Prostate gland (tissue), 2 donors: ENCODE measurements around the gene STRN3.

Experiments used
- CTCF ChIP-seq, 4 experiments: fragments of 200-600 bp in 2 of 4; fragments of 450-650 bp in 2 of 4; sonication (generic) in 2 of 4; IDR thresholded peaks; 1 replicate in 3 of 4; 2 replicates in 1 of 4; pipeline ENCODE4 v1.5.1; 2016 to 2019; ENCODE audit warnings: antibody characterized with exemption in 4 of 4, mild to moderate bottlenecking in 2 of 4, moderate library complexity in 2 of 4
- POLR2AphosphoS5 ChIP-seq: sonication (generic); formaldehyde crosslinking; IDR thresholded peaks from one replicate; pipeline ENCODE4 v1.6.1; 2017; ENCODE audit warnings: antibody characterized with exemption

GRCh38 chr14:30861200-30861599 lies 165.0 kb downstream of the STRN3 start:
- no peak for TF ChIP-seq CTCF (IDR thresholded peaks at IDR 0.05)
- no peak for TF ChIP-seq POLR2AphosphoS5
